ENCODE data around the gene CCL25. TPM values are rescaled to one million over a fixed set of nuclear protein-coding genes. Genes with fewer than 3 reads are reported as not detected.
"Not testable (repeated sequence)": the region's sequence is repeated elsewhere in the genome, so short reads cannot be mapped to it uniquely, and the experiment has no call there.

The CCL25 gene, protein sequence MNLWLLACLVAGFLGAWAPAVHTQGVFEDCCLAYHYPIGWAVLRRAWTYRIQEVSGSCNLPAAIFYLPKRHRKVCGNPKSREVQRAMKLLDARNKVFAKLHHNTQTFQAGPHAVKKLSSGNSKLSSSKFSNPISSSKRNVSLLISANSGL
- total RNA-seq, result not detected

DNA sequence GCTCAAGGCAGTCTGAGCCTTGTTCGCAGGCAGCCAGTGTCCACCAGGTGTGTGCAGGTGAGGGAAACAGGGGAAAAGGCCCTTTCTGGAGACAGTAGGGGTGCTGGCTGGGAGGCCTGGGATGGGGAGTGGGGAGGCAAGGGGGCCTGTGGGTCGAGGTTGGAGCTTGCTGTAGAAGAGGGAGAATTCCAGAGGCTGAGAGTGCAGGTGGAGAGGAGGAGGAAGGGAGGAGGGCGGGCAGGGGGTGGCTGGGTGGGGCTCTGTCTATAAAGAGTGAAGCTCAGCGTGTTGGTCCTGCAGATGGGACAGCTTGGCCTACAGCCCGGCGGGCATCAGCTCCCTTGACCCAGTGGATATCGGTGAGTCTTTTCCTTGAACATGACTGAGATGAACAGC lies at the start of gene CCL25:
TSS of gene CCL25 (plus strand) at position 297 of the 396 bp plus-strand sequence. CDS start 290 bp downstream, outside the sequence.
- CTCF ChIA-PET, result interaction anchor here (1.2 kb wide), 1 partner anchor 108 kb away, joined by 3 read pairs; no protein-coding TSS in a partner anchor
- no peaks in the 10 kb centered on the region for H3K9me3 Mint-ChIP-seq
- POLR2A ChIA-PET, result interaction anchor here (1.3 kb wide), 1 partner anchor 46 kb away, joined by 3 read pairs; no protein-coding TSS in a partner anchor

DNA sequence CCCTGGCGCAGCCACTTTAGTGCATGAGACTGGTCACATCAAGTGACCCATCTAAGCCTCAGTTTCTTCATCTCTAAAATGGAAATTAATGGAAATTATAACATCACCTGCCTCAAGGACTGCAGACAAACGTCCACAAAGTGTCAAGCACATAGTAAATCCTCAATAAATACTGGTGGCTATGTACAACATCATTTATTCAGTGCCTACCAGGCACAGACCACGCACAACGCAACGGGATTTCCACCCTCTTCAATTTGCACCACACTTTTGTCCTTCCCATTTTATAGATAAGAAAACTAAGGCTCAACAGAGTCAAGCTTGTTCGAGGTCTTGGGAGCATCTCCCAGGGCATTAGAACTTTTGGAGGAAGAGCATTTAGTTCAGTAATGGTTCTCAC lies 48.6 kb upstream of the CCL25 start:
- ChIA-PET CTCF (interaction anchor here (2.6 to 4.5 kb wide), 2 partner anchors 33 to 60 kb away, joined by 17 to 25 read pairs; partner anchors contain the start of gene TIMM44), POLR2A (interaction anchor here (1.8 to 2.5 kb wide), 2 partner anchors 60 to 83 kb away, joined by 4 to 18 read pairs; partner anchors contain the start of gene TIMM44)
- Mint-ChIP-seq H3K4me1 (peaks cover 39% of the 10 kb centered on the region), H3K36me3 (ENCODE audit: low read depth) (peaks cover 16% of the 10 kb centered on the region), H3K4me3 (peak overlapping the region; percentile 86), H3K27me3 (no peaks in the 10 kb centered on the region), H3K27ac (peak overlapping the region; percentile 85), H3K9me3 (no peaks in the 10 kb centered on the region)
- no peak for DNase-seq

More for the DNA sequence above, at the start of gene CCL25:
- Mint-ChIP-seq H3K27me3 (peaks cover 6% of the 10 kb centered on the region), H3K4me1 (peaks cover 12% of the 10 kb centered on the region), H3K36me3 (ENCODE audit: low read depth) (no peaks in the 10 kb centered on the region), H3K27ac (no peak within 1 kb of the TSS), H3K4me3 (no peak within 1 kb of the TSS)
- DNase-seq, result no peak

DNA sequence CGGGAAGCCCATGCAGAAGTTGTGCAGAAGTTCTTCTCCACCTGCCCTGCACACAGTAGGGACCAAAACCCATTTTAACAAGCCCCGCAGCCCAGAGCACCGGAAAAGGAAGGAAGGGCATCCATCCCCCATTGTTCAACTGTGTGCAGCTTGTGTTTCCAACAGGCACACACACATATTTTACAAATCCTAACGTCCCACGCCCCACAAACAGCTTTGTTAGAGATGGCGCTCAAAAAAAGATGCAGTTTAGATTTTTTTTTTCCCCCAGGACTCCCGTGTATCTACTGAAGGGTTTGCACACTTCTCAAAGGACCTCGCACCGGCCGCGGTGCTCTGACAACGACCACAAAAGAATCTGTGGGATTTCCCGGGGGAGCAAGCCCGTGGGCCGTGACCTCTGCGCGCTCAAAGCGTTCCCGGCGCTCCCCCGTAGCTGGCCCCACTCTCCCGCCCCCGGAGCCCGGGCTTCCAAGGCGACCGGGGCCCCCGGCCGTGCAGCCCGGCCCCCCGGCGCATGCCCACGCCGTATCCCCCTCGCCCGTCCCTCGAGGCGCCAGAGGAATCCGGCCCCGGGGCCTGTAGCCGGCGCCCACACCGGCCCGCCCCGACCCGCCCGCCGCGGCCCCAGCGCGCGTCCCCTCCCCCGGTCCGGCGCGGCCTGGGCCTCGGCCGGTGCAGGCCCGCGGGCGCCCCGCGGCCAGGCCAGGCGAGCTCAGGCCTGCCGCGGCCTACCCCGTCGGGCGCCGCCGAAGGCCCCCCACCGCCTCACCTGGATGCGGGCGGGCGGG lies 47.6 kb upstream of the CCL25 start:
- peak overlapping the region; percentile 86 for H3K4me3 Mint-ChIP-seq
- DNase-seq, result peak; percentile 22
- ChIA-PET POLR2A (interaction anchor here (0.7 to 2.5 kb wide), 3 partner anchors 61 to 301 kb away, joined by 3 to 18 read pairs (median 4); partner anchors contain the start of gene TIMM44), CTCF (interaction anchor here (1.1 to 4.5 kb wide), 3 partner anchors 10 to 61 kb away, joined by 6 to 25 read pairs (median 17); partner anchors contain the start of gene TIMM44)
- H3K27me3 Mint-ChIP-seq, result no peaks in the 10 kb centered on the region
- peaks cover 38% of the 10 kb centered on the region for H3K4me1 Mint-ChIP-seq
- peaks cover 16% of the 10 kb centered on the region for H3K36me3 Mint-ChIP-seq (ENCODE audit: low read depth)
- peak overlapping the region; percentile 85 for H3K27ac Mint-ChIP-seq
- no peaks in the 10 kb centered on the region for H3K9me3 Mint-ChIP-seq

DNA sequence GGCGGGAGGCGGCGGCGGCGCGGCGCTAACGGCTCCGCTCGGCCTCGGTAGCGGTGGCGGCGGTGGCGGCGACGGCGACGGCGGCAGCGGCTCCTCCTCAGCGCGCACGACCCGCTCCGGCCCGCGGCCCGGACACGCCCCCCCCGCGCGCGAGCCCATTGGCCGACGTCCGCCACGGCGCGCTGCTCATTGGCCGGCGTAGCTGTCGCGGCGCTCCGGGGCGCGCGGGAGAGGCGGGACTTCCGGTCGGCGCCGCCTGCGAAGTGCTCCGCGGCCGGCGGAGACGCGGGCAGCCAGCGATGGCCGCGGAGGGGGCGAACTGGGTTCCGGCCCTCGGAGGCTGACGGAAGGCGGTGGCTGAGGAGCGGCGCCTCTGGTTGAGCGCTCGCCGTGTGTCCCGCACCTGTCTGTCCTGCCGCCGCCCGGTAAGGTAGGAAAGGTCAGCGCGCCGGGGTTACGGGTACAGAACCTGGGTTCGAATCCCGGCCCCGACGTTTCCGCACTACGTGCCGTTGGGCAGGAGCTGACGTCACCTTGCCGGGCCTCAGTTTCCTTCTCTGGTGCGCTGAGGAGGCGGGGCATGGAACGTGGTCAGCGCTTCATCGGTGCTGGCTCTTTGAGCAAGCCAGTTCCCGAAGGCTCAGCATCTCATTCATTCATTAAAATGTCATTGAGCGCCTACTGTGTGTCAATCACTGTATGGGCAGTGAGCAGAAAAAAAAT lies 46.9 kb upstream of the CCL25 start, which contains the start of gene ELAVL1:
TSS of gene ELAVL1 (minus strand) at position 108 of the 723 bp plus-strand sequence. CDS start 13,826 bp downstream, outside the sequence.
- CTCF ChIA-PET, result interaction anchor here (1.1 to 2.6 kb wide), 2 partner anchors 10 to 62 kb away, joined by 6 to 17 read pairs; partner anchors contain the start of gene TIMM44
- Mint-ChIP-seq H3K4me1 (peaks cover 35% of the 10 kb centered on the region), H3K36me3 (ENCODE audit: low read depth) (peaks cover 16% of the 10 kb centered on the region), H3K4me3 (peak within 1 kb of the TSS; percentile 86), H3K9me3 (no peaks in the 10 kb centered on the region), H3K27ac (peak within 1 kb of the TSS; percentile 85), H3K27me3 (no peaks in the 10 kb centered on the region)
- DNase-seq, result peak; percentile 90
- POLR2A ChIA-PET, result interaction anchor here (0.6 to 2.5 kb wide), 5 partner anchors 47 to 384 kb away, joined by 3 to 18 read pairs (median 3); partner anchors contain the start of genes CCL25, MAP2K7, RAB11B and TIMM44

DNA sequence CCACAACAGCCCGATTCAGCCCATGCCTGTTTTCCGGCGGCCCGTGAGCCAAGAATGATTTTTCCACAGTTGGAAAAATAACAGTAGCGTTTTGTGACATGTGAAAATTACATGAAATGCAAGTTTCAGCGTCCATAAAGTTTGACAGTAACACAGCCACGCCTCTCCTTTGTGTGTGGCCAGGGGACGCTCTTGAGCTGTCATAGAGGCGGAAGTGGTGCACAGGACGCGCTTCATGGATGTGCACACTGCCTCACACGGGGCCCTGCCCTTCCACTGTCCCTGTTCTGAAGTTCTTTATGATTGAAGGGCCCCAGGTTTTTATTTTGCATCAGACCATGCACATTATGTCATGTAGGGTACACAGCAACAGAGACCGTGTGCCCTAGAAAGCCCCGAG lies 34.8 kb upstream of the CCL25 start:
- CTCF ChIA-PET, result interaction anchor here (0.5 kb wide), 1 partner anchor 1856 kb away, joined by 4 read pairs; no protein-coding TSS in a partner anchor
- Mint-ChIP-seq H3K36me3 (ENCODE audit: low read depth) (no peaks in the 10 kb centered on the region), H3K27me3 (no peaks in the 10 kb centered on the region), H3K9me3 (no peaks in the 10 kb centered on the region), H3K27ac (no peak overlapping the region), H3K4me3 (no peak overlapping the region), H3K4me1 (peaks cover 2% of the 10 kb centered on the region)
- POLR2A ChIA-PET, result no interaction called here
- DNase-seq, result peak; percentile 47

DNA sequence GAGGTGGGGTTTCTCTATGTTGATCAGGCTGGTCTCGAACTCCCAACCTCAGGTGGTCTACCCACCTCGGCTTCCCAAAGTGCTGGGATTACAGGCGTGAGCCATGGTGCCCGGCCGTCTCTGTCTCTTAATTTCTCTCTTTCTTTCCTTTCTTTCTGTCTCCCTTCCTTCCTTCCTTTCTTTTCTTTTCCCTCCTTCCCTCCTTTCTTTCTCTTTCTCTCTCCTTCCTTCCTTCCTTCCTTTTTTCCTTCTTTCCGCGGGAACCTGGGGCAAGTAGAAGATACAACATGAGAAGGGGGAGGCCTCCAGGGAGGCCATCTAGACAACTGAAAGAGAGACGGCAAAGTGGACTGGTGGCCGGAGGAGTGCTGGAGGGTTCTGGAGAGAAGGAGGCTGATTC lies 31.9 kb upstream of the CCL25 start:
- H3K27me3 Mint-ChIP-seq, result no peaks in the 10 kb centered on the region
- H3K4me3 Mint-ChIP-seq, result no peak overlapping the region
- POLR2A ChIA-PET, result no interaction called here

DNA sequence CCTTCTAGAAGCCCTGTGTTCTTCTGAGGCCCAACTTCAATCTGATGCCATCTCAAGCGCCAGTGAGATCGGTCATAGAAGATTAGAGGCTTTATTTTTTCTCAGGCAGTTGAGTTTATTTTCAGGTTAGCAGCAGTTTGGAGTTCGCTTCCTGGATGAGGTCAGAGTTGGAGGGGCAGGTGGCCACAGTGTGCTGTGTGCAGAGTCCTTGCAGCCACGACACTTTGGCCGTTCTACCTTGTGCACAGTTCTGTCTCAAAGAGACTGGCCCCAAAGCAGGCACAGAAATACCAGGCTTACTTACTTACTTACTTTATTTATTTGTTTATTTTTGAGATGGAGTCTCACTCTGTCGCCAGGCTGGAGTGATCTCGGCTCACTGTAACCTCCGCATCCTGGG lies 31.2 kb upstream of the CCL25 start:
- POLR2A ChIA-PET, result no interaction called here

More for the DNA sequence above, 31.9 kb upstream of the CCL25 start:
- H3K9me3 Mint-ChIP-seq, result no peaks in the 10 kb centered on the region
- DNase-seq, result no peak
- H3K36me3 Mint-ChIP-seq (ENCODE audit: low read depth), result no peaks in the 10 kb centered on the region
- H3K4me1 Mint-ChIP-seq, result peaks cover 2% of the 10 kb centered on the region
- CTCF ChIA-PET, result no interaction called here
- no peak overlapping the region for H3K27ac Mint-ChIP-seq

DNA sequence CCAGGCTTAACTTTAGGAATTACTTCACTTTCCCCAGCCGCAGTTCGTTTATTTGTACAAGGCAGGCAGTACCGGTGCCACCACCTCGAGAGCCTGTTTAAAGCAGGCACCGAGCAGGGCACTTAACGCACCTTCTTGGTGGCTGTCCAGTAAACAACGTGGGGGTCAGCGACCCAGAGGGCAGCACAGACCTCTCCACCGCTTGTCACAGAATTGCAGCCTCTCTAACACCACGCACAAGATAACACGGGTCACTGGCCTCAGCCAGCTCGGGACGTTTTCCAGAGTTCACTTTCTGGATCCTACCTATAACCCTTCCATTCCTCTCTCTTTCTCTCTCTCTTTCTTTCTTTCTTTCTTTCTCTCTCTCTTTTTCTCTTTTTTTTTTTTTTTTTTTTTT lies 30.3 kb upstream of the CCL25 start:
- no peaks in the 10 kb centered on the region for H3K27me3 Mint-ChIP-seq
- no peak overlapping the region for H3K4me3 Mint-ChIP-seq
- no peak overlapping the region for H3K27ac Mint-ChIP-seq
- H3K9me3 Mint-ChIP-seq, result no peaks in the 10 kb centered on the region
- peaks cover 2% of the 10 kb centered on the region for H3K4me1 Mint-ChIP-seq
- POLR2A ChIA-PET, result no interaction called here
- DNase-seq, result no peak
- no peaks in the 10 kb centered on the region for H3K36me3 Mint-ChIP-seq (ENCODE audit: low read depth)
- CTCF ChIA-PET, result no interaction called here

More for the DNA sequence above, 31.2 kb upstream of the CCL25 start:
- no peak overlapping the region for H3K4me3 Mint-ChIP-seq
- no peaks in the 10 kb centered on the region for H3K9me3 Mint-ChIP-seq
- peaks cover 2% of the 10 kb centered on the region for H3K4me1 Mint-ChIP-seq
- no peaks in the 10 kb centered on the region for H3K36me3 Mint-ChIP-seq (ENCODE audit: low read depth)
- H3K27me3 Mint-ChIP-seq, result no peaks in the 10 kb centered on the region
- no peak for DNase-seq
- H3K27ac Mint-ChIP-seq, result no peak overlapping the region
- CTCF ChIA-PET, result no interaction called here

DNA sequence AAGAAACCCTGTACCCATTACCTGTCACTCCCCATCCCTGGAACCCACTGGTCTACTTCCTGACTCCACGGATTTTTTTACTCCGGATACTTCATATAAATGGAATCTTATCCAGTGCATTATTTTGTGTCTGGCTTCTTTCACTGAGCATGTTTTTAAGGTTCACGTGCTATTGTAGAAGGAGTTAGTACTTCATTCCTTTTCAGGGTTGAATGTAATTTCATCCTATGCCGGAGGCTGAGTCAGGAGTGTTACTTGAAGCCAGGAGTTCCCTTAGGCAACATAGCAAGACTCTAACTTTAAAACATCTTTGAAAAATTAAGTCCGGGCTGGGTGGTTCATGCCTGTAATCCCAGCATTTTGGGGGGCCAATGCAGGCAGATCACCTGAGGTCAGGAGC lies 29.2 kb upstream of the CCL25 start:
- no peak overlapping the region for H3K27ac Mint-ChIP-seq
- no peaks in the 10 kb centered on the region for H3K9me3 Mint-ChIP-seq
- DNase-seq, result no peak
- no peaks in the 10 kb centered on the region for H3K36me3 Mint-ChIP-seq (ENCODE audit: low read depth)
- ChIA-PET CTCF (no interaction called here), POLR2A (no interaction called here)
- no peaks in the 10 kb centered on the region for H3K27me3 Mint-ChIP-seq
- H3K4me1 Mint-ChIP-seq, result no peaks in the 10 kb centered on the region
- no peak overlapping the region for H3K4me3 Mint-ChIP-seq

DNA sequence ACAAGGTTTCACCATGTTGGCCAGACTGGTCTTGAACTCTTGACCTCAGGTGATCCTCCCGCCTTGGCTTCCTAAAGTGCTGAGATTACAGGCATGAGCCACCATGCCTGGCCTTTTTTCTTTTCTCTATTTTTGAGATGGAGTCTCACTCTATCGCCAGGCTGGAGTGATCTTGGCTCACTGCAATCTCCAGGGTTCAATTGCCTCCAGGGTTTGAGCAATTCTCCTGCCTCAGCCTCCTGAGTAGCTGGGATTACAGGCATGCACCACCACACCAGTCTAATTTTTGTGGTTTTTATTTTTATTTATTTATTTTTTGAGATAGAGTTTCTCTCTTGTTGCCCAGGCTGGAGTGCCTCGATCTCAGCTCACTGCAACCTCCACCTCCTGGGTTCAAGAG lies 28.3 kb upstream of the CCL25 start:
- POLR2A ChIA-PET; DNase-seq; H3K9me3 Mint-ChIP-seq; H3K4me1 Mint-ChIP-seq; H3K36me3 Mint-ChIP-seq (ENCODE audit: low read depth); H3K4me3 Mint-ChIP-seq; H3K27ac Mint-ChIP-seq; CTCF ChIA-PET; H3K27me3 Mint-ChIP-seq: not testable (repeated sequence)

DNA sequence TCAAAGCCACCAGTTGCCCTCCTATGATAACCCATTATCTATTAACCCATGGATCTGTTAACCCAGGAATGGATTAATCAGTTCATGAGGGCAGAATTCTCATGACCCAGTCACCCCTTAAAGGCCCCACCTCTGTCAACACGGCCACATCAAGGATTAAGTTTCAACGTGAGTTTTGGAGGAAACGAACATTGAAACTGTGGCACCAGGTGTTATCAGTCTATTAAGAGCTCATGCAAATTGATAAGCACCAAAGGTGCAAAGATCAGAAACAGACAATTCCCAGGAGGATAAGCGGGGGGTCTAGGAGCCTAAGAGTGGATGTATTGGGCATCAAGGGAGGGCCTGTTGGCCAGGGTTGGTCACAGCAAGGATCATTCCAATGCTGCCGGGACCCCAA lies 27.2 kb upstream of the CCL25 start:
- H3K4me3 Mint-ChIP-seq, result no peak overlapping the region
- DNase-seq, result no peak
- no peaks in the 10 kb centered on the region for H3K27me3 Mint-ChIP-seq
- ChIA-PET CTCF (no interaction called here), POLR2A (no interaction called here)
- H3K4me1 Mint-ChIP-seq, result no peaks in the 10 kb centered on the region
- no peaks in the 10 kb centered on the region for H3K36me3 Mint-ChIP-seq (ENCODE audit: low read depth)
- no peak overlapping the region for H3K27ac Mint-ChIP-seq
- no peaks in the 10 kb centered on the region for H3K9me3 Mint-ChIP-seq

DNA sequence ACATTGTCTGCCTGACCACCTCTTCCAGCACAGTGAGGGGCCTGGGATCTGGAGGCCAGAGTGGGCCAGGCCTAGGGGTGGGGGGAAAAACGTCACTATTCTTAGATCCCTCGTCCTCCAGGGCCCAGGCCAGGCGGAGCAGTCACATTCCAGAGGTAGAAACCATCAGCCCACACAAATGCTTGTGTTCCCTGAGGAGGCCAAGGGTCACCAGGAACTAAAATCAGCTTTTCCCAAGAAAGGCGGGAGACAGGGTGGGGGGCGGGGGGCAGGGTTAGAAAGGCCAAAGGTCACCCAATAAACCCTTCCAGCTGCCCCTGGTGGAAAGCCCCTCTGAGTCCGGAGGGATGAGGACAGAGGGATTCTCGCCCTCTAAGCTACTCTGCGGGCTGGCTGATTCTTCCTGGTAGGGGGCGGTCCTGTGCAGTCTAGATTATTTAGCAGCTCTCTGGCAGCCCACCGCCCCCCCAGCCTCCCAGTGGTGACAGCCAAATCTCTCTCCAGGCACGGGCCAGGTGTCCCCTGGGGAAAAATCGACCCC lies 23.5 kb upstream of the CCL25 start:
- Mint-ChIP-seq H3K4me1 (no peaks in the 10 kb centered on the region), H3K9me3 (no peaks in the 10 kb centered on the region), H3K27me3 (peaks cover 2% of the 10 kb centered on the region), H3K4me3 (no peak overlapping the region), H3K27ac (no peak overlapping the region), H3K36me3 (ENCODE audit: low read depth) (no peaks in the 10 kb centered on the region)
- no peak for DNase-seq
- ChIA-PET CTCF (interaction anchor here (0.6 kb wide), 1 partner anchor 8 kb away, joined by 6 read pairs; no protein-coding TSS in a partner anchor), POLR2A (no interaction called here)

Data from activated CD4-positive, alpha-beta memory T cell treated with anti-CD3 and anti-CD28 coated beads, Interleukin-2, amount 10 ng/mL, durations not matched to agents 7 days and 5 days (primary cell).